Stimulated activated CD4-positive, alpha-beta T cell treated with anti-CD3 and anti-CD28 coated beads, Interleukin-15, amount 100 ng/mL, for 48 hours (primary cell): ENCODE results near the gene KRT72.

Experiments
- DNase-seq, 2 donors: peaks; one replicate each; pipeline ENCODE4 v3.0.0-alpha.2; 2020; ENCODE audit warnings: low read depth in 2 of 2

Gene KRT72

DNA sequence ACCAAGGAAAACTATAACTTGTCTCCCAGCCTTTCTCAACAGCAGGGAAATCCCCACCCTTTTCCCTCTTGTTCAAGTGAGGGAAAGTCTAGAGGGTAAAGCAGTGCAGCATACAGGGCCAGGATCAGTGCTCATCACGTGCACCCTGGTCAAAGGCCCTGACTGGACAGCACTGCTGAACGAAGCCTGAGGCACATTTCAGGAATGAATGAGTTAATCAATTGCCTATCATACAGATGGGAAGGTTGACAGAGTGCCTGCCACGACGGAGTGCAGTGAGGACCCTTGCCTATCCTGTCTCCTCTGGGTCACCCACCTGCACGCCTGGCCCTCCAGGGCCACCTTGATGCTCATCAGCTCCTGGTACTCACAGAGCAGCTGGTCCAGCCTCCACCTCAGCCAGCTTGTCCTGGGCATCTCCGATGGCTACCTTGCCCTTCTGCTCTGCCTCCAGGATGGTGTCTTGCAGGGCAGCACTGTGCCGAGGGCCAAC lies 28.8 kb upstream of the KRT72 start:
- no peak for DNase-seq

- DNase-seq = no peak
Observed at GRCh38 chr12:52629281-52630007, 28.2 kb upstream of the KRT72 start.

GRCh38 chr12:52628841-52629240 lies 27.6 kb upstream of the KRT72 start:
- DNase-seq = no peak

- DNase-seq = no peak
Observed at GRCh38 chr12:52628111-52628507, 26.8 kb upstream of the KRT72 start.

- no peak for DNase-seq
Observed at GRCh38 chr12:52627395-52628110, 26.3 kb upstream of the KRT72 start.

GRCh38 chr12:52622349-52622748 lies 21.1 kb upstream of the KRT72 start:
- no peak for DNase-seq

DNA sequence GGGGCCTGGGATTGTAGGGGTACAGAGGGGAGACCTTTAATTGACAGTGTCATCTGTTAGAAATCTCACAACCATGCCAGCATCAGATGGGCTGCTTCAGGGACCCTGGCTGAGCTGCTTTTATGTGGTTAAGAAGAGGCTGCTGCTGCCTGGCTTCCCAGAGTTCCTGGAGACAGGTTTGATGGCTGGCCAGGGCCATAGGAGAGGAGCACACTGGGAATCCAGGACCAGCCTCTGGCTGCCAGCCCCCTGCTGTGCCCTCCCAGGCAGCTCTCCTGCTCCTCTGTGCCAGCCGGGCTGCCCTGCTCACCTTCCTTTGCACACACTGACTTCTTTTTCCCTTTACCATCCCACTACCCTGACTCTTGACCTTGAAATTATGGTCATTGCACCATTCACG lies 17.6 kb upstream of the KRT72 start:
- no peak for DNase-seq

DNA sequence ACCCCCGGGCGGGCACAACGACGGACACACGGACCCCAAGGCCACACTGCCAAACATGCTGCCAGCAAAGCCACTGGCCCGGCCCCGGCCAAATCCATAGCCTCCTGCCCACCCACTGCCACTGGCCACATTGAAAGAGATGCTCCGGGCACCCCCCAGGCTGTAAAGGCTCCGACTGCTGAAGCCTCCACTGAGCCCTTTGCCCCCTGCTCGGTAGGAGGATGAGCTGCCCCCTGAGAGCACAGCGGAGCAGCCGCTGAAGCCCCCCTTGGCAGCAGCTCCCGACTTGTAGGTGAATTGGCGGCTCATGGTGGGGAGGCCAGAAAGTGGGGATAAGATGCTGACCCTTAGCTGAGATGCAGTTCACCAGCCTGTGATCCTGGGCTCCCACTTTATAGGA lies 17.0 kb upstream of the KRT72 start, which contains the start of gene KRT73:
Gene KRT73, minus strand, starts transcription at position 344 of the 400 bp plus-strand sequence. Its CDS starts 35 bp downstream, at position 309.
- DNase-seq = no peak

DNA sequence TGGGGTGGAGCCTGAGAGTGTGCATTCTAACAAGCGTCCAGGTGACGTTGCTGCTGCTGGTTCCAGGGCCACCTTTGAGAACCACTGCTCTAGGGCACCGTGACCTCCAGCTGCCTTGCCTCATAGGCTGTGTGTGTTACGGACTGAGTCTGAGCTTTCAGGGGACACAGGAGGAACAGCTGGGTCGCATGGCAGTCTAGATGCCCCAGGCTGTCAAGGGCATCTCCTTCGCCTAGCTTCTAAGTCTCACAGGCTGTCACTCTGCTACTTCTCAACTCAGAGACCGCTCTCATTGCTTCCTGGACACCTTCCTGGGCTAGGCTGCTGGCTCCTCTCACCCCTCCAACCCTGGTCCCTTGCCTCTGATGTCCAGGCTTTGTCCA lies 16.1 kb upstream of the KRT72 start:
- no peak for DNase-seq

DNA sequence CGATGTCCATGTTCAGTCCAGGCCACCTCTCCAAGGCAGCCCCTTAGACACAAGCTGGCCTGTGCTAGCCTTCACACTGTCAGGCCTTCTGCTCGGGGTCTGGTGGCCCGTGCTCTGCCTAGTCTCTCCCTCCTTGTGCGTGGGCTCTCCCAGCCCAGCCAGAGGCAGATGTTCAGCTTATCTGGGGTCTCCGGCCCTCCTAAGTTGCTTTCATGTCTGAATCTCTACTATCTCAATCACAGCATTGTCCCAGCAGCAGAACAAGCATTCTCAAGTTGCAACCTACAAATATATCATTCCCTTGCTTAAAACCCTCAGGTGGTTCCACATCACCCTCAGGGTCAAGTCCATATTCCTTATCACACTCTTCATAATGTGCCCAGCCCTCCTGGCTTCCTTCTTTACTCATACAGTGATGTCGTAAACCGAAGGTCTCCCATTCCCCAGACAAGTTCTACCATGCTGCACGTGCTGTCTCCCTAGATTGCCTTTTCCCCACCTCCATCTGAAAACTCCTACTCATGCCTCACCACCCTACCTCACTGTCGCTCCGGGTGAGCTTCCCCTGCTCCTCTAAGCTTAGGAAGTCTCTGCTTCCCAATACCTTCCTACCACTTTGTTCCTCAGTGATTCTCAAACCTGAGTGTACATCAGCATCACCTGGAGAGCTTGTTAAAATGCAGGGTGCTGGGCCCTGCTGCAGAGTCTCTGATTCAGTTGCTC lies 15.6 kb upstream of the KRT72 start:
- no peak for DNase-seq

DNA sequence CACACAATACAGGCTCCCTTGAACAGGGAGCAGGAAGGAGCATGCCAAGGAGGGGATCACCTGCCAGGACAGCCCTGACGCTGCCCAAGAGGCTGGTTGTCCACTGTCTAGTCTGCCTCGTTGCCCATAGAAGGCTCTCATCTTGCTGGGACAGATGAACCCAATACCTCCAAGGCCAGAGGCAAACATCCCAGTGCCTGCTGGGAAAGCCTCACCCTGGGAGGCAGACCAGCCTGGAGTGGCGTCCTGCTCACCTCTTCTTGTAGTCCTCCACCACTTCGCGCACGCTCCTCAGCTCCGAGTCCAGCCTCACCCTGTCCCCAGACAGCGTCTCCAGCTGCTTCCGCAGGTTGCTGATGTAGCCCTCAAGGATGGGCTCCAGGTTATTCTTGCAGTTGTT lies 14.6 kb upstream of the KRT72 start:
- no peak for DNase-seq

DNA sequence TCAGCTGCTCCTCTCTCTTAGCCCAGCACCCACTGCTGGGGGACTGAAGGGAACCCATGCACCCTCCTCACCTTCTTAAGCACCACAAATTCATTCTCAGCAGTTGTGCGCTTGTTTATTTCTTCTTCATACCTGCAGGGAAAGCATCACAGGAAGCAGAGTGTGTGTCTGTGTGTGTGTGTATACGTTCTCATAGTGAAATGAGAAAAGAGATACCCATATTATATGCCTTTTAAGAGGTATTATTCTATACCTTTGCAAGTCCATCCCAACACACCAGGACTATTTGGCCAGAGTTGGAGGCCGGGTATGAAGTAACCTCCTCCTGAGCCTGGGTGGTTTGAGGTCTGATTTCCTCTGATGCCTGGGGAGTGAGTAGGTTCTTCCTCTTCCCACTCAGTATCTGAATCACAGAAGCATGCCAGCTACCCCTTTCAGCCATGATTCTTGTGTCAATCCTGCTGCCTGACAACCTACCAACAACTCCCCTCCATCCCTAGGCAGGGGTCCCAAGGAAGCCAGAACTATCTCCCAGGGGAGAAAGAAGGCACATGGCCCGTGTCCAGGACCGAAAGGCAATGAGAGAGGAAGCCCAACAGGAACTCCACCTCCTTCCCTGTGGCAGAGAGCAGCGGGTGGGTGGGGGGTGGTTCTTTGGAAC lies 14.1 kb upstream of the KRT72 start:
- DNase-seq = peak in 1 of 2 donors; percentile 35

GRCh38 chr12:52614381-52615207 lies 13.3 kb upstream of the KRT72 start:
- no peak for DNase-seq

DNA sequence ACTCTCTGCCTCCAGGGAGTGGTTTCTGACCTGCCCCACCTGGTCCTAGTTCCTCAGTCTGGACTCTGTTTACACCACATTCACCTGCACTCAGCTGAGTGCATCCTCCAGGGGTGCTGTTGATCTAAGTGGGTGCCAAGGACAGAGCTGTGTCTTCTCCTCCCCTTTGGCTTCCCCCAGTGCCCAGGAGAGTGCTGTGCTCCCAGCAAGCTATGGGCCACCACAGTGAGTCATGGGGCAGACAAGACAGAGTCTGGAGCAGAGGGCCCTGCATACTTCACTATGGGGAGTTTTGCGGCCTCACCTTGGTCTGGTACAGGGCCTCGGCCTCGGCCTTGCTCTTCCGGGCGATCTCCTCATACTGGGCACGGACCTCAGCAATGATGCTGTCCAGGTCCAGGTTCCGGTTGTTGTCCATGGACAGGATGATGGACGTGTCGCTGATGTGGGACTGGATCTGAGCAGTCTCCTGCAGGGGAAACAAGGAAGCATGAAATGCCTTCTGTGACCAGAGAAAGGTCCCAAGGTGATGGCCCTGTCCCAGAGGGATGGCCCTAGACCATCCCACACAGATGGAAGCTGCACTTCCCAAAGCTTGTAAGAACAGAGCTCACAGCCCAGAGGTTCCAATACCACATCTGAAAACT lies 12.2 kb upstream of the KRT72 start:
- DNase-seq = no peak

GRCh38 chr12:52612431-52613383 lies 11.4 kb upstream of the KRT72 start:
- no peak for DNase-seq

GRCh38 chr12:52611080-52611468 lies 9.8 kb upstream of the KRT72 start:
- DNase-seq = no peak

DNA sequence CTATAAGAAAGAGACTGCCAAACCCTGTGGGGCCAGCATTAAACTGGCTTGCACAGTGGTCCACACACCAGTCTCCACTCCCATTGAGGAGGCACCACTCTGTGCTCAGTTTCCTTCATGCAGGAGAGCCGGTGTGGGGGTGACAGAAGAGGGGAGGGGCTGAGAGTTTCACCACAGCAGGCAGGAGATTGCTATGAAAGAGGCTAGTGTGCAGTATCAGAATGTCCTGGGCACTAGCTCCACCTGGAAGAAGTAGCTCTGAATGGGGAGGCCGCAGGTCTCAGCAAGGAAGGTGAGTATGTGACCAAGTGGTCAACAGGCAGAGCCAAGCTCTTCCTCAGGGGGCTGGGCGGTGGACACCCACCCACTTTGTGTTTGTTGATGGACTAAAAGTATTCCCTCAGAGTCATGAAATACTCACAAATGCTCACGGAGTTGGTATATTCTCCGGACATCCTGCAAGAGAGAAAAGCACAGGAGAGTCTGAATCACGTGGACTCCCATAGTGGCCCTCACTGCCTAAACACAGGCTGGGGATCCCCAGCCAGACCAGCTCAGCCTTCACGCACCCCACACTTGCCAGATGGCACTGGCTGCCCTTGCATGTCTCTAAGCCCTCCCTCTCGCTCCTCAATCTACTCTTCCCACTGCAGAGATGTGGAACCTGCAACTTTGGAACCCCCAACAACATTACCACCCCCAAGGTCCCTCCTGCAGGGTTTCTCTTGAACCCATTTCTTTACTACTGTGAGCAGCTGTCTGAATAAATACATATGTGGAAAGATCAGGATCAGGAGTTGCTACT lies 7.8 kb upstream of the KRT72 start:
- no peak for DNase-seq

- no peak for DNase-seq
Observed at GRCh38 chr12:52608161-52608560, 6.9 kb upstream of the KRT72 start.

DNA sequence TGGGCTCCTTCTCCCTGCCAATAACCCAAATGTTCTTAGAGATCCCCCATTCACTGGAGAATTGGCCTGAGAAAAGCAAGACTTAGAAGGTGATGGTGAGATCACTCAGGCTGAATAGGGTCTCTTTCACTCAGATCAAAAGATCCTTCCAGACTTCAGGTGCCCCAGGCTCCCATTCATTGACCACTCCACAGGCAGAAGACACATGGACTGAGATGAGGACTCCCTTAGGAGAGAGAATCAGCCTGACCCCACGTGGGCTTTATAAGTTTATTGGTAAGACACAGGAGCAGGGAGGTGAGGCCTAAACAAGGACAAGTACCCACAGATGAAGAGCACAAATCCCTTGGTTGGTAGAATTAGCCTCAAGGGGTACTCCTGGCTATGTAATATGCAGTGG lies 6.1 kb upstream of the KRT72 start:
- no peak for DNase-seq
